Ectodermal cell (in vitro differentiated cells): ENCODE results near the gene PUS1.

Experiments
- H3K27ac ChIP-seq: 2 replicates; pipeline ENCODE4 v1.7.0; 2013; ENCODE audit warnings: mild to moderate bottlenecking, low read depth, low read length; ENCODE audit not compliant: insufficient read depth, poor library complexity, severe bottlenecking
- H3K27me3 ChIP-seq: 2 replicates; pipeline ENCODE4 v1.7.0; 2013; ENCODE audit warnings: mild to moderate bottlenecking, low read length; ENCODE audit not compliant: insufficient read depth, control insufficient read depth, poor library complexity, severe bottlenecking
- H3K36me3 ChIP-seq: one replicate; pipeline ENCODE4 v1.7.0; 2013; ENCODE audit warnings: low read length; ENCODE audit not compliant: control insufficient read depth, insufficient read depth
- H3K4me1 ChIP-seq: one replicate; pipeline ENCODE4 v1.7.0; 2013; ENCODE audit warnings: low read length; ENCODE audit not compliant: control insufficient read depth, insufficient read depth
- H3K4me3 ChIP-seq: 2 replicates; pipeline ENCODE4 v1.7.0; 2013; ENCODE audit warnings: low read depth, low read length, control low read depth; ENCODE audit not compliant: insufficient read depth
- H3K9me3 ChIP-seq: 2 replicates; pipeline ENCODE4 v1.7.0; 2013; ENCODE audit warnings: mild to moderate bottlenecking, low read length, moderate library complexity; ENCODE audit not compliant: control insufficient read depth
- WGBS, 2 experiments: methylation state at CpG; one replicate each; pipeline ENCODE4 v1.1.7; 2013; ENCODE audit warnings: missing lambda C conversion rate in 2 of 2; 5-methylcytosine and 5-hydroxymethylcytosine counted together

Gene PUS1

DNA sequence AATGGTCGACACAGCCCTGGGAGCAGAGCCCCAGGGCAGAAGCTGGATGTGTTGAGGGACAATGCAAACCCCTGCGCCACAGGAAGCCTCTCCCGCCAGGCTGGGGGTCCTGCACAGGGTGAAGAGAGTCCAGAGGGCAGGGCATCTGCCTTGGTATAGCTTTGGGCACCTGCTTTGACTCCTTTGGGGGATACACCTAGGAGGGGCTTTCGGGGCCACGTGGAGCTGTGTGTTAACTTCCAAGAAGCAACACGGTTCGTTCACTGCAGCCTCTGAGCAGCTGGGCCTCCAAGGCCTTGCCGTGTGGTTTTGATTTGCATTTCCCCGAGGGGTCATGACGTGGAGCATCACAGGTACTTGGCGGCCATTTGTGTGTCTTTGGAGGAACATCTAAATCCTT is 5.8 kb upstream of the PUS1 start:
- H3K27ac ChIP-seq = no peak overlapping the region
- H3K4me3 ChIP-seq = no peak overlapping the region
- H3K36me3 ChIP-seq = peaks cover 21% of the 10 kb centered on the region
- H3K4me1 ChIP-seq = no peaks in the 10 kb centered on the region
- 88 to 90% methylated on average over 11 of the region's 11 CpGs for WGBS, 2 experiments
- no peaks in the 10 kb centered on the region for H3K9me3 ChIP-seq
- peaks cover 5% of the 10 kb centered on the region for H3K27me3 ChIP-seq

DNA sequence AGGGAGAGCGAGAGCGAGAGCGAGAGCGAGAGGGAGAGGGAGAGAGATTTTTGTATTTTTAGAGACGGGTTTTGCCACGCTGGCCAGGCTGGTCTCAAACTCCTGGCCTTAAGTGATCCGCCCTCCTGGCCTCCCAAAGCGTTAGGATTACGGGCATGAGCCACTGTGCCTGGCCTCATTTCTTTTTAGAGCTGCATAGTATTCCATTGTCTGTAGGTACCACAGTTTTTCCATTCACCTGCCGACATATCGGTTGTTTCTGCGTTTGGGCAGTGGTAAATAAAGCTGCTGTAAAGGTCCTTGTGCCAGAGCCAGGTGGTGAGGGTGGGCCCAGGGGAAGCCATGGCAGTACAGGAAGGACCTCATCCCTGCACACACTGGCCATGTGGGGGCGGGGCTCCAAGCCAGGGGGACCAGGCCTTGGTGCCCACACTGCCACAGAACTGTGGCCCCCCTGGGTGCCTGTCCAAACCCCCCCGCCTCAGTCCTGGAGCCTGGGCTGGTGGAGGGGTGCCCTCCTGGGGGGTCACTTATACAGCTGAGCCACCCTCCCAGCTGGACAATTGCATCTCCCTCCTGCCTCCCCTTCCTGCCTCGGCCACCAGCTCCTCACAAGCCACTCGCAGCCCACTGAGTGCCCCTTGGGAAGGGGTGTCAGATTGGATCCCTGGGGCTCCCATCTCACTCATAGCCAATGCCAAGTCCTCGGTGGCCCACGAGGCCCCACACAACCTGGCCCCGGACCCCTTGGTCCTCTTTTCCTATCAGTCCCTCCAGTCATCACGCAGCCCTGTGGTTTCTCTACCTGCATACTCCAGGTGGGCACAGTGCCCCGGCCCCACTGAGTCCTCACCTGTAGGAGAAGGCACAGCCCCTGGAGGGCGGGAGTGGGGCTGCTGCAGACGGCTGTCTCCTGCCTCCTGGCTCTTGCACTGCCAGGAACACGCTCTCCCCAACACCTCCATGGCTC is 1.7 kb upstream of the PUS1 start:
- 79 to 80% methylated on average over 24 of the region's 24 CpGs for WGBS, 2 experiments
- peaks cover 9% of the 10 kb centered on the region for H3K27me3 ChIP-seq

DNA sequence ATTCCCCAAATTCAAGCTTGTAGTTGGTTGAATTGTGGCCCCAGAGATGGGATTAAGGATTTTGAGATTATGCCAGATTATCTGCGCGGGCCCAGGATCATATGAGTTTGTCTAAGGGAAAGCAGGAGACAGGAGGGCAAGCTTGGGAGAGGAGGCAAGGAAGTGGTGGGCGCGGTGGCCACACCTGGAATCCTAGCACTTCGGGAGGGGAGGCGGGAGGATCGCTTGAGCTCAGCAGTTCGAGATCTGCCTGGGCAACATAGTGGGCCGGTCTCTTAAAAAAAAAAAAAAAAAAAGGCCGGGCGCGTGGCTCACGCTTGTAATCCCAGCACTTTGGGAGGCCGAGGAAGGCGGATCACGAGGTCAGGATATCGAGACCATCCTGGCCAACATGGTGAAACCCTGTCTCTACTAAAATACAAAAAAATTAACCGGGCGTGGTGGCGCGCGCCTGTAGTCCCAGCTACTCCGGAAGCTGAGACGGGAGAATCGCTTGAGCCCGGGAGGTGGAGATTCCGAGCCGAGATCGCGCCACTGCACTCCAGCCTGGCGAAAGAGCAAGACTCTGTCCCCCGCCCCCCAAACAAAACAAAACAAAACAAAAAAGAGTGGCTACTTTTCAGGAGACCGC is 881 bp upstream of the PUS1 start:
- Histone ChIP-seq H3K9me3 (no peaks in the 10 kb centered on the region), H3K4me3 (peak overlapping the region; percentile 76), H3K27ac (no peak overlapping the region), H3K4me1 (no peaks in the 10 kb centered on the region), H3K27me3 (peaks cover 9% of the 10 kb centered on the region), H3K36me3 (peaks cover 14% of the 10 kb centered on the region)
- 32 to 34% methylated on average over 33 of the region's 33 CpGs for WGBS, 2 experiments

More for the DNA sequence above, 1.7 kb upstream of the PUS1 start:
- no peaks in the 10 kb centered on the region for H3K4me1 ChIP-seq
- H3K36me3 ChIP-seq = peaks cover 7% of the 10 kb centered on the region
- H3K27ac ChIP-seq = no peak overlapping the region
- H3K4me3 ChIP-seq = no peak overlapping the region
- H3K9me3 ChIP-seq = no peaks in the 10 kb centered on the region

DNA sequence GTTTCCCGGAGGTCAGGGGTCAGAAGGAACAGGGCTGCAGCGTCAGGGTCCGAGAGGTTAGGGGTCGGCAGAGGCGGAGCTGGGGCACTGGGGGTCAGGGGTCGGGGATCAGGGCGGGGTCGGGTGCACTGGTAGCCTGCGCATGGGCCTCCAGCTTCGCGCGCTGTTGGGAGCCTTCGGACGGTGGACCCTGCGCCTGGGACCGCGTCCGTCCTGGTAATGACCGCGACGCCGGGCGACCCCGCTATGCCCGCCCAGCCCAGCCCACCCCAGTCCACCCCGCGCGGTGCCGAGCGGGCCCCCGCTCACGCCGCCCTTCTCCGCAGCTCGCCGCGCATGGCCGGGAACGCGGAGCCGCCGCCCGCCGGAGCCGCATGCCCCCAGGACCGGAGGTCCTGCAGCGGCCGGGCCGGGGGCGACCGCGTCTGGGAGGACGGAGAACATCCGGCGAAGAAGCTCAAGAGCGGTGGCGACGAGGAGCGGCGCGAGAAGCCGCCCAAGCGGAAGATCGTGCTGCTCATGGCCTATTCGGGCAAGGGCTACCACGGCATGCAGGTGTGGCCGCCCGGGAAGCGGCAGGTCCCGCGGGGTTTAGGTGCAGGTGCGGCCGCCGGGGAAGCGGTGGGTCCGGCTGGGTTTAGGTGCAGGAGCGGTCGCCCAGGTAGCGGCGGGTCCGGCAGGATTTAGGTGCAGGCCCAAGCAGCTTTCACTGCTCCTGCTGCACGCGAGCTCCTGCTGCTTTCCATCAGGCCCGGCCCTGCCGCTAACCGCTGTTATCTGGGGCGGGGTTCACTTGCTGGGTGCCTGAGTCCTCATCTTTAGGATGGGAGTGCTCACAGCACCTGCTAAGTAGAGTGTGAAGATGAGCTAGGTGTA is 743 bp downstream of the PUS1 start:
- H3K4me1 ChIP-seq = no peaks in the 10 kb centered on the region
- peaks cover 9% of the 10 kb centered on the region for H3K27me3 ChIP-seq
- peaks cover 18% of the 10 kb centered on the region for H3K36me3 ChIP-seq
- peak overlapping the region; percentile 82 for H3K27ac ChIP-seq
- H3K4me3 ChIP-seq = peak overlapping the region; percentile 76
- WGBS, 2 experiments = 1% methylated on average over 87 of the region's 87 CpGs
- H3K9me3 ChIP-seq = no peaks in the 10 kb centered on the region

DNA sequence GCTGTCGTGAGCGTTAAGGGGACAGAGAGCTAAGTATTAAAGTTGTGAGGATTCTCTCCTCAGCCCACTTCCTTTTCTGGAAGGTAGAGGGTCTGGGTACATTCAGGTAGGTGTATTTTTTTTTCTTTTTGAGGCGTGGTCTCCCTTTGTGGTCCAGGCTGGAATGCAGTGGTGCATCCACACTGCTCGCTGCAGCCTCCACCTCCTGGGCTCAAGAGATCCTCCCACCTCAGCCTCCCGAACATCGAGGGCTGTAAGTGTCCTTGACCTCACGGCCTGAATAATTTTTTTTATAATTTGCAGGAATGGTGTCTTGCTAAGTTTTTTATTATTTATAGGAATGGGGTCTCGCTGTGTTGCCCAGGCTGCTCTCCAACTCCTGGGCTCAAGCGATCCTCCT is 1.4 kb downstream of the PUS1 start:
- Histone ChIP-seq H3K9me3 (no peaks in the 10 kb centered on the region), H3K4me1 (no peaks in the 10 kb centered on the region), H3K36me3 (peaks cover 18% of the 10 kb centered on the region), H3K4me3 (peak overlapping the region; percentile 76), H3K27ac (no peak overlapping the region), H3K27me3 (peaks cover 9% of the 10 kb centered on the region)
- WGBS, 2 experiments = 78 to 84% methylated on average over 9 of the region's 9 CpGs

DNA sequence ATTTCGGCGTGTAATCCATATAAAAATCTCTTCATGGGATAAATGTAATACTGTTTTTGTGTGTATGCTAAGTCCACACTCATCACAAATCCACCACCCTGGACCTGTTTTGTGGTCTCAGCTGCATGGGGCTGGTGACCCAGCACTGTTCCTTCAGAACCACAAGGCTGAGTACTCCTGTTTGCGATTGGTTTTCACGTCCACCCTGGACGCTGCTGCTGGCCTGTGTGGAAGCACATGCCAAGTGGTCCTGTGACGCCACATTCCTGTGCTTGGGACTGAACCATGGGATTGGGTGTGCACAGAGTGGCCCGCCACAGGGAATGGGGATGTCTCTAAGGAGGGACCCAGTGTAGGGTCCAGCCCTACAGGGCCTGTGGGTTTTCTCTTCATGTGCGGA is 4.3 kb downstream of the PUS1 start:
- Histone ChIP-seq H3K27me3 (peaks cover 3% of the 10 kb centered on the region), H3K27ac (no peak overlapping the region), H3K9me3 (no peaks in the 10 kb centered on the region), H3K4me3 (no peak overlapping the region), H3K36me3 (peaks cover 18% of the 10 kb centered on the region), H3K4me1 (no peaks in the 10 kb centered on the region)
- 96 to 98% methylated on average over 6 of the region's 8 CpGs for WGBS, 2 experiments

DNA sequence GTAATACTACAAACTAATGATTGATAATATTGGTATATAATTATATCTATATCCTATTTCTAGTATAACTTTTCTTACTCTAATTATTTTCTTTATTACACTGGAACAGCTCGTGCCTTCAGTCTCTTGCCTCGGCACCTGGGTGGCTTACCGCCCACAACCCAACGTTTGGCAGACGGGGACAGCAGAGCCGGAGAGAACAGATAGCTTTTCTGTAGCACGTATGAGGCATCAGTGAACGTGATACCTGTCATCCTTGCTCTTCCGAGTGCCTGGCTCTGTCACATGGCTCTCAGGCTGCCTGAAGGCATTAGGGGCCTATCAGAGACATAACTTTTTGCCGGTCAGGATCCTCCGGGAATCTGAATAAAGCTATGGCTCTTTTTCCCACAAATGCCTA is 5.5 kb downstream of the PUS1 start:
- no peaks in the 10 kb centered on the region for H3K27me3 ChIP-seq
- WGBS, 2 experiments = 95 to 96% methylated on average over 11 of the region's 11 CpGs
- peaks cover 18% of the 10 kb centered on the region for H3K36me3 ChIP-seq

DNA sequence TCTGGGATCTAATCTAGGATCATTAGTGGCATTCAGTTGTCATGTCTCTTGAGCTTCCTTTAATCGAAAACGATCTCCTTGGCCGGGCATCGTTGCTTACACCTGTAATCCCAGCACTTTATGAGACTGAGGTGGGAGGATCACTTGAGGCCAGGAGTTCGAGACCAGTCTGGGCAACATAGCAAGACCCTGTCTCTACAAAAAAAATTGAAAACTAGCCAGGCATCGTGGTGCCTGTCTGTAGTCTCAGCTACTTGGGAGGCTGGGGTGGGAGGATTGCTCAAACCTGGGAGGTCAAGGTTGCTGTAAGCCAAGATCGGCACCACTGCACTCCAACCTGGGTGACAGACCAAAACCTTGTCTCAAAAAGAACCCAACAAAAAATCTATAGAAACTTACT is 9.0 kb downstream of the PUS1 start:
- H3K36me3 ChIP-seq = peaks cover 21% of the 10 kb centered on the region

More for the DNA sequence above, 5.5 kb downstream of the PUS1 start:
- Histone ChIP-seq H3K27ac (no peak overlapping the region), H3K4me1 (no peaks in the 10 kb centered on the region), H3K4me3 (no peak overlapping the region), H3K9me3 (no peaks in the 10 kb centered on the region)

DNA sequence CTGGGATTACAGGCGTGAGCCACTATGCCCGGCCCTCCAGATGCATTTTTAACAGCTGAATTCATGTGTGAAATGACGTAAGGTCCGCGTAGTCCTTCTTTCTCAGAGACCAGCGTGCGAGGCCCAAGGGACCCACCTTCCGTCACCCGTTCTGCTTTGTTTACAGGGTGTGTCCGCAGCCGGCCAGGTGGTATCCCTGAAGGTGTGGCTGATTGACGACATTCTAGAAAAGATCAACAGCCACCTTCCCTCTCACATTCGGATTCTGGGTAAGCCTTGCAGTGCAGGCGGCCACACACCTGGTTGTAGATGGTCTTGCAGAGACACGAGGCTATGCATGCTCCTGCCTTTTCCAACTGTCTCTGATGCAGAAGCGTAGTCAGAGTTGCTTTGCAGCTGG is 9.9 kb downstream of the PUS1 start:
- peaks cover 24% of the 10 kb centered on the region for H3K36me3 ChIP-seq
- no peaks in the 10 kb centered on the region for H3K9me3 ChIP-seq
- H3K4me3 ChIP-seq = no peak overlapping the region
- no peak overlapping the region for H3K27ac ChIP-seq
- 95 to 96% methylated on average over 16 of the region's 16 CpGs for WGBS, 2 experiments
- H3K27me3 ChIP-seq = no peaks in the 10 kb centered on the region
- no peaks in the 10 kb centered on the region for H3K4me1 ChIP-seq

More for the DNA sequence above, 9.0 kb downstream of the PUS1 start:
- Histone ChIP-seq H3K9me3 (no peaks in the 10 kb centered on the region), H3K27me3 (no peaks in the 10 kb centered on the region), H3K27ac (no peak overlapping the region), H3K4me1 (no peaks in the 10 kb centered on the region), H3K4me3 (no peak overlapping the region)
- WGBS, 2 experiments = 77 to 81% methylated on average over 7 of the region's 7 CpGs
